Endodermal cell (in vitro differentiated cells): ENCODE measurements around the gene ATP13A3. TPM values are rescaled to one million over a fixed set of nuclear protein-coding genes. Genes with fewer than 3 reads are reported as not detected.

ENCODE experiments used
- DNase-seq: peaks from one replicate; pipeline ENCODE4 v3.0.0-alpha.2; 2017
- H3K27ac ChIP-seq: 2 replicates; pipeline ENCODE4 v1.5.1; 2013; ENCODE audit warnings: mild to moderate bottlenecking, low read depth, low read length, moderate library complexity
- H3K27me3 ChIP-seq: 2 replicates; pipeline ENCODE4 v1.6.1; 2013; ENCODE audit warnings: mild to moderate bottlenecking, low read length, moderate library complexity; ENCODE audit not compliant: insufficient read depth, control insufficient read depth, poor library complexity, severe bottlenecking
- H3K36me3 ChIP-seq: 2 replicates; pipeline ENCODE4 v1.7.0; 2013; ENCODE audit warnings: mild to moderate bottlenecking, low read length, moderate library complexity; ENCODE audit not compliant: control insufficient read depth, insufficient read depth
- H3K4me1 ChIP-seq: one replicate; pipeline ENCODE4 v1.7.0; 2013; ENCODE audit warnings: low read length; ENCODE audit not compliant: control insufficient read depth, insufficient read depth
- H3K4me3 ChIP-seq: 2 replicates; pipeline ENCODE4 v1.5.1; 2013; ENCODE audit warnings: mild to moderate bottlenecking, low read length, moderate library complexity
- H3K9ac ChIP-seq: 2 replicates; pipeline ENCODE4 v1.6.1; 2013; ENCODE audit warnings: mild to moderate bottlenecking, low read length, moderate library complexity; ENCODE audit not compliant: poor library complexity, severe bottlenecking; ENCODE audit errors: extremely low read depth
- H3K9me3 ChIP-seq: 2 replicates; pipeline ENCODE4 v1.6.1; 2013; ENCODE audit warnings: mild to moderate bottlenecking, low read length, moderate library complexity; ENCODE audit not compliant: control insufficient read depth
- H3K27ac Mint-ChIP-seq: 2 replicates; pipeline ENCODE4 v1.8.0; 2020; ENCODE audit warnings: mixed read lengths
- H3K27me3 Mint-ChIP-seq: 2 replicates; pipeline ENCODE4 v1.8.0; 2021; ENCODE audit warnings: mild to moderate bottlenecking, mixed read lengths; ENCODE audit not compliant: insufficient read depth
- H3K36me3 Mint-ChIP-seq: 2 replicates; pipeline ENCODE4 v1.8.0; 2020; ENCODE audit warnings: low read depth, mixed read lengths
- H3K4me1 Mint-ChIP-seq: 2 replicates; pipeline ENCODE4 v1.8.0; 2020; ENCODE audit warnings: mixed read lengths
- H3K4me3 Mint-ChIP-seq: 2 replicates; pipeline ENCODE4 v1.8.0; 2020; ENCODE audit warnings: mild to moderate bottlenecking, moderate library complexity, mixed read lengths
- H3K9me3 Mint-ChIP-seq: 2 replicates; pipeline ENCODE4 v1.8.0; 2020; ENCODE audit warnings: mild to moderate bottlenecking, mixed read lengths
- CTCF ChIP-seq: fragments of 200-600 bp; sonication (generic); conservative IDR thresholded peaks from 2 replicates; pipeline ENCODE4 v1.5.0; 2021; ENCODE audit warnings: antibody characterized with exemption, mild to moderate bottlenecking
- WGBS, 2 experiments: methylation state at CpG; one replicate each; pipeline versions ENCODE4 v1.1.5 to v1.1.7; 2013; ENCODE audit warnings: missing lambda C conversion rate in 2 of 2, mixed read lengths in 1 of 2; ENCODE audit not compliant: insufficient coverage in 1 of 2, insufficient read length in 1 of 2; 5-methylcytosine and 5-hydroxymethylcytosine counted together
- total RNA-seq, 2 donors: library from RNA; stranded (reverse); fragmentation: NEBNext Ultra II Directional in 1 of 2; extraction: Animal tissue kit (Norgen Biotek cat#: 25700) in 1 of 2; gene quantifications; 2 replicates in 1 of 2; 3 replicates in 1 of 2; pipeline ENCODE4 v1.2.1, GENCODE V29; 2021

Gene ATP13A3
- total RNA-seq, 2 donors from 2014 or later = 99.7 to 125 TPM

GRCh38 chr3:194481525-194482195, 5.1 kb downstream of the ATP13A3 start:
- peaks cover 36% of the 10 kb centered on the region for H3K4me1 Mint-ChIP-seq
- no peak overlapping the region for H3K4me3 Mint-ChIP-seq
- peaks cover 9% of the 10 kb centered on the region for H3K4me1 ChIP-seq
- H3K9me3 Mint-ChIP-seq = no peaks in the 10 kb centered on the region
- no peak overlapping the region for H3K27ac ChIP-seq
- no peak overlapping the region for H3K27ac Mint-ChIP-seq
- peaks cover 18% of the 10 kb centered on the region for H3K36me3 Mint-ChIP-seq
- DNase-seq = no peak
- H3K27me3 ChIP-seq = no peaks in the 10 kb centered on the region
- H3K9ac ChIP-seq = no peak overlapping the region
- WGBS, 2 experiments = 87 to 94% methylated on average over 5 of the region's 5 CpGs
- H3K4me3 ChIP-seq = peak overlapping the region; percentile 12
- TF ChIP-seq CTCF = no peak
- H3K9me3 ChIP-seq = no peaks in the 10 kb centered on the region
- H3K27me3 Mint-ChIP-seq = no peaks in the 10 kb centered on the region
- H3K36me3 ChIP-seq = peaks cover 24% of the 10 kb centered on the region

GRCh38 chr3:194481103-194481502, 5.7 kb downstream of the ATP13A3 start:
- DNase-seq = no peak
- peak overlapping the region; percentile 12 for H3K4me3 ChIP-seq
- H3K27ac ChIP-seq = no peak overlapping the region
- Mint-ChIP-seq H3K27ac (no peak overlapping the region), H3K9me3 (no peaks in the 10 kb centered on the region), H3K4me1 (peaks cover 36% of the 10 kb centered on the region), H3K36me3 (peaks cover 18% of the 10 kb centered on the region), H3K4me3 (no peak overlapping the region), H3K27me3 (no peaks in the 10 kb centered on the region)
- peaks cover 24% of the 10 kb centered on the region for H3K36me3 ChIP-seq
- no peaks in the 10 kb centered on the region for H3K27me3 ChIP-seq
- no peak overlapping the region for H3K9ac ChIP-seq
- H3K9me3 ChIP-seq = no peaks in the 10 kb centered on the region
- no peak for TF ChIP-seq CTCF
- H3K4me1 ChIP-seq = peaks cover 9% of the 10 kb centered on the region

GRCh38 chr3:194476784-194477183, 10.0 kb downstream of the ATP13A3 start:
- Mint-ChIP-seq H3K36me3 (peaks cover 3% of the 10 kb centered on the region), H3K27ac (no peak overlapping the region), H3K4me1 (peaks cover 24% of the 10 kb centered on the region), H3K27me3 (no peaks in the 10 kb centered on the region), H3K9me3 (no peaks in the 10 kb centered on the region), H3K4me3 (no peak overlapping the region)
- Histone ChIP-seq H3K27me3 (no peaks in the 10 kb centered on the region), H3K9me3 (no peaks in the 10 kb centered on the region), H3K4me3 (no peak overlapping the region), H3K4me1 (peaks cover 6% of the 10 kb centered on the region), H3K36me3 (peaks cover 15% of the 10 kb centered on the region), H3K27ac (no peak overlapping the region), H3K9ac (no peak overlapping the region)
- WGBS, 2 experiments = 80 to 91% methylated on average over 4 of the region's 4 CpGs
- TF ChIP-seq CTCF = no peak
- peak; percentile 28 for DNase-seq
